ENCODE data around the gene C7orf25.

C7orf25 gene

GRCh38 chr7:42945821-42946626 is 34.2 kb upstream of the C7orf25 start:
- Histone ChIP-seq H3K36me3 (ENCODE audit: control insufficient read depth in 1 of 2, insufficient read depth in 2 of 2, low read length in 2 of 2) (no peaks in the 10 kb centered on the region), H3K27me3 (ENCODE audit: control insufficient read depth in 1 of 2, insufficient read depth in 2 of 2, low read length in 2 of 2) (no peaks in the 10 kb centered on the region), H3K9me3 (ENCODE audit: control insufficient read depth in 1 of 2, low read length in 2 of 2) (no peaks in the 10 kb centered on the region), H3K4me1 (ENCODE audit: control insufficient read depth in 1 of 2, insufficient read depth in 2 of 2, low read length in 2 of 2) (no peaks in the 10 kb centered on the region), H3K27ac (ENCODE audit: low read depth, low read length) (no peak overlapping the region), H3K4me3 (ENCODE audit: low read depth in 1 of 2, low read length in 2 of 2) (no peak overlapping the region), H3K9ac (ENCODE audit: low read depth in 1 of 2, low read length in 2 of 2) (no peak overlapping the region)

DNA sequence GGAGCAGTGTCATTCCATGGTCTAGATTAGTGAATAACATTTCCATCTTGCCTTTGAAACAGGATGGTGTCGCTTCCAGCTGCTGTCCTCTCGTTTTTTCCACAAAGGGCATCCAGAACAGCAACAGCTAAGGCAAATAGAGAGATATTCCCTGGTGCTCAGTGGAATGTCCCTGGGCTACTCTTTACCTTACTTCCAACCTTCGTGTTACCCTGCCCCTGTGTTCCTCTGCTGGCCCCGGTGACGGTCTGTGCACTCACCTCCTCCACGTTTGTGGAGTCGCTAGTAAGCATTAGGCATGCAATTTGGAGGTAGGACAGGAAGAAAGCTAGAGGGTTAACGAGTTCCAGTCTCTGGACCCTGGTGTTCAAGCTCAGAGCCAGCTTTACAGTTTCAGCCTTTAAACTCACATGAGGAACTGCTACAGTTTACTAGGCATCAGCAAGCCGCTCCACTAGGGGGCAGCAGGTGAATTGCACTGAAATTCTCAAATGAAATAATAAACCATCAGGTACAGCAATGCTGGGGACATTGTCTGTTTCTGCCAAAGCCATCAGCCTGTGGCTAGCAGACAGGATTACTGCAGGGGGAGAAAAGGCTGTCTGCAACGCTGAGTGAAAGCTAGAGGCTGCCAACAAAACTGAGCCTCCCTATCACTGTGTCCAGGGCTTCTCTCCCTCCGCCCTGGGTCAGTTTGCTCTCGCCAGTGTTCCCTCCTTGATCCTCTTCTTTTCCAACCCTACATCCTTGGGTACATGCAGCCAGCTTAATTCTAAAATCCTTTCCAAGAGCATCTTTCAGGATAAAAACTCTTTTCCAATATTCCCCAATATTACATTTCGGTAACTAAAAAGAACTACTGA is 29.3 kb upstream of the C7orf25 start:
- Histone ChIP-seq H3K4me3 (ENCODE audit: low read depth in 1 of 2, low read length in 2 of 2) (no peak overlapping the region), H3K27ac (ENCODE audit: low read depth, low read length) (no peak overlapping the region), H3K9ac (ENCODE audit: low read depth in 1 of 2, low read length in 2 of 2) (no peak overlapping the region), H3K27me3 (ENCODE audit: control insufficient read depth in 1 of 2, insufficient read depth in 2 of 2, low read length in 2 of 2) (no peaks in the 10 kb centered on the region), H3K9me3 (ENCODE audit: control insufficient read depth in 1 of 2, low read length in 2 of 2) (no peaks in the 10 kb centered on the region), H3K4me1 (ENCODE audit: control insufficient read depth in 1 of 2, insufficient read depth in 2 of 2, low read length in 2 of 2) (no peaks in the 10 kb centered on the region), H3K36me3 (ENCODE audit: control insufficient read depth in 1 of 2, insufficient read depth in 2 of 2, low read length in 2 of 2) (peaks cover 11 to 15% of the 10 kb centered on the region in 2 donors)

DNA sequence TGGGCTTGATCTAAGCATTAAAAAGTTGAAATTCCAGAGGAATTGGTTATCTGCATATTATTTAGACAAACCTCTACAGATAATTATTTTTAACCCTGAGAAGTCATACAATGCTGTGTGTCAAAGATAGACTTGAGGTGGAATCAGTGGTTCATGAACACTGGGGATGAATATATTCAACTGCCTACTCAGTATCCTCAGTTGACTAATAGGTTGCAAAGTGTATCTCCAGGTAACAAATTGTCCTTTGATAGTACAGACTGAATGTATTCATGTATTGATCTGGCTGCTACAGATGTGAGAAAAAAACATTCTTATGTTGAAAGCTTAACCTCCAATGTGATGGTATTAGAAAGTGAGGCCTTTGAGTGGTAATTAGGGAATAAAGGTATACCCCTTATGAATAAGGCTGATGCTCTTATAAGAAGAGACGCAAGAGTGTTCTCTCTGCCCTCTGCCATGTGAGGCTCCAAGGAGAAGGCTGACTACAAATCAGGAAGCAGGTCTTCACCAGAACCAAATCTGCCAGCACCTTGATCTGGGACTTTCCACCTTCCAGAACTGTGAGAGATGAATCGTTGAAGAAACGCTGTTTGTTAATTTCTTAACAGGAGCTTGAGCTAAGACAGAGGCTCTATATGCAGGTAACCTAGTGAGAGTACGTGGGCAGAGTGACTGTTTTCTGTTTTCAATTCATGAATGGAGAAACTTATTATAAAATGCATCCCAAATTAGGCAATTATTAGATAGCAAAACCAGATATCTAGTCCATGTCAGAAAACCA is 27.8 kb upstream of the C7orf25 start:
- H3K27ac ChIP-seq (ENCODE audit: low read depth, low read length), result no peak overlapping the region
- no peak overlapping the region for H3K9ac ChIP-seq (ENCODE audit: low read depth in 1 of 2, low read length in 2 of 2)
- H3K4me3 ChIP-seq (ENCODE audit: low read depth in 1 of 2, low read length in 2 of 2), result no peak overlapping the region
- H3K36me3 ChIP-seq (ENCODE audit: control insufficient read depth in 1 of 2, insufficient read depth in 2 of 2, low read length in 2 of 2), result peaks cover 25 to 29% of the 10 kb centered on the region in 2 donors
- no peaks in the 10 kb centered on the region for H3K9me3 ChIP-seq (ENCODE audit: control insufficient read depth in 1 of 2, low read length in 2 of 2)
- no peaks in the 10 kb centered on the region for H3K4me1 ChIP-seq (ENCODE audit: control insufficient read depth in 1 of 2, insufficient read depth in 2 of 2, low read length in 2 of 2)
- no peaks in the 10 kb centered on the region for H3K27me3 ChIP-seq (ENCODE audit: control insufficient read depth in 1 of 2, insufficient read depth in 2 of 2, low read length in 2 of 2)

GRCh38 chr7:42935861-42936260 is 24.0 kb upstream of the C7orf25 start:
- H3K36me3 ChIP-seq (ENCODE audit: control insufficient read depth in 1 of 2, insufficient read depth in 2 of 2, low read length in 2 of 2), result peaks cover 25 to 29% of the 10 kb centered on the region in 2 donors
- no peak overlapping the region for H3K27ac ChIP-seq (ENCODE audit: low read depth, low read length)
- H3K4me1 ChIP-seq (ENCODE audit: control insufficient read depth in 1 of 2, insufficient read depth in 2 of 2, low read length in 2 of 2), result peaks cover 12 to 15% of the 10 kb centered on the region in 2 donors
- H3K4me3 ChIP-seq (ENCODE audit: low read depth in 1 of 2, low read length in 2 of 2), result no peak overlapping the region
- no peak overlapping the region for H3K9ac ChIP-seq (ENCODE audit: low read depth in 1 of 2, low read length in 2 of 2)
- H3K9me3 ChIP-seq (ENCODE audit: control insufficient read depth in 1 of 2, low read length in 2 of 2), result no peaks in the 10 kb centered on the region
- no peaks in the 10 kb centered on the region for H3K27me3 ChIP-seq (ENCODE audit: control insufficient read depth in 1 of 2, insufficient read depth in 2 of 2, low read length in 2 of 2)

GRCh38 chr7:42934291-42934690 is 22.4 kb upstream of the C7orf25 start:
- Histone ChIP-seq H3K27ac (ENCODE audit: low read depth, low read length) (no peak overlapping the region), H3K9me3 (ENCODE audit: control insufficient read depth in 1 of 2, low read length in 2 of 2) (no peaks in the 10 kb centered on the region), H3K36me3 (ENCODE audit: control insufficient read depth in 1 of 2, insufficient read depth in 2 of 2, low read length in 2 of 2) (peaks cover 25 to 29% of the 10 kb centered on the region in 2 donors), H3K9ac (ENCODE audit: low read depth in 1 of 2, low read length in 2 of 2) (peak overlapping the region in 1 of 2 donors; percentile 2), H3K4me1 (ENCODE audit: control insufficient read depth in 1 of 2, insufficient read depth in 2 of 2, low read length in 2 of 2) (peaks cover 22 to 31% of the 10 kb centered on the region in 2 donors), H3K27me3 (ENCODE audit: control insufficient read depth in 1 of 2, insufficient read depth in 2 of 2, low read length in 2 of 2) (no peaks in the 10 kb centered on the region), H3K4me3 (ENCODE audit: low read depth in 1 of 2, low read length in 2 of 2) (no peak overlapping the region)

- Histone ChIP-seq H3K9ac (ENCODE audit: low read depth in 1 of 2, low read length in 2 of 2) (peak overlapping the region; percentile 81 to 98), H3K4me1 (ENCODE audit: control insufficient read depth in 1 of 2, insufficient read depth in 2 of 2, low read length in 2 of 2) (peaks cover 32 to 42% of the 10 kb centered on the region in 2 donors), H3K27ac (ENCODE audit: low read depth, low read length) (peak overlapping the region; percentile 50), H3K4me3 (ENCODE audit: low read depth in 1 of 2, low read length in 2 of 2) (peak overlapping the region; percentile 98 to 99), H3K27me3 (ENCODE audit: control insufficient read depth in 1 of 2, insufficient read depth in 2 of 2, low read length in 2 of 2) (no peaks in the 10 kb centered on the region), H3K36me3 (ENCODE audit: control insufficient read depth in 1 of 2, insufficient read depth in 2 of 2, low read length in 2 of 2) (peaks cover 19 to 26% of the 10 kb centered on the region in 2 donors), H3K9me3 (ENCODE audit: control insufficient read depth in 1 of 2, low read length in 2 of 2) (no peaks in the 10 kb centered on the region)
Measured at GRCh38 chr7:42932811-42933591, 21.1 kb upstream of the C7orf25 start.

GRCh38 chr7:42931834-42932651 is 20.2 kb upstream of the C7orf25 start, which contains the start of the genes MRPL32 and PSMA2:
Gene MRPL32, plus strand, starts transcription at chr7:42932376. Its CDS starts 11 bp downstream, at chr7:42932387.
Gene PSMA2, minus strand, starts transcription at chr7:42932174. Its CDS starts 16 bp downstream, at chr7:42932158.
- Histone ChIP-seq H3K4me3 (ENCODE audit: low read depth in 1 of 2, low read length in 2 of 2) (peak within 1 kb of the TSS; percentile 98 to 99), H3K27ac (ENCODE audit: low read depth, low read length) (peak within 1 kb of the TSS; percentile 54), H3K36me3 (ENCODE audit: control insufficient read depth in 1 of 2, insufficient read depth in 2 of 2, low read length in 2 of 2) (peaks cover 19% of the 10 kb centered on the region in 2 donors), H3K9me3 (ENCODE audit: control insufficient read depth in 1 of 2, low read length in 2 of 2) (no peaks in the 10 kb centered on the region), H3K27me3 (ENCODE audit: control insufficient read depth in 1 of 2, insufficient read depth in 2 of 2, low read length in 2 of 2) (no peaks in the 10 kb centered on the region), H3K9ac (ENCODE audit: low read depth in 1 of 2, low read length in 2 of 2) (peak within 1 kb of the TSS; percentile 98), H3K4me1 (ENCODE audit: control insufficient read depth in 1 of 2, insufficient read depth in 2 of 2, low read length in 2 of 2) (peaks cover 35 to 43% of the 10 kb centered on the region in 2 donors)

DNA sequence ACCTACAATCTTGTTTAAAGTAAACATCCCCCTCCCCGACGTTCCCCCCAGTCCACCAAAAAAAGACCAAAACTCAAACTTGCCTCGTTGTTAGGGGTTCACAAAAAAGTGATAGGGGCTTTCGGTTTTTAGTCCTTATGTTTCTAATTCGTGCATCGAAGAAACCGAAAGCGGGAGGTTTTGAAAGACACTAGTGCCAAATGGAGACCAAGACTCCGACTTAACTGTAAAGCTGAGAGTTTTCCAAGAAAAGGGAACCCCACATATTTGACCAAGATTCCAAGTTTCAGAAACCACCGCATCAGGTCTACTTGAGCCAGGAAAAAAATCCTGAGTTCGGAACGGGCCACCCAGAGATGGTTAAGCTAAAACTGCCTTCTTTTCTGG is 19.6 kb upstream of the C7orf25 start:
- no peaks in the 10 kb centered on the region for H3K27me3 ChIP-seq (ENCODE audit: control insufficient read depth in 1 of 2, insufficient read depth in 2 of 2, low read length in 2 of 2)
- H3K27ac ChIP-seq (ENCODE audit: low read depth, low read length), result peak overlapping the region; percentile 54
- peaks cover 35 to 43% of the 10 kb centered on the region in 2 donors for H3K4me1 ChIP-seq (ENCODE audit: control insufficient read depth in 1 of 2, insufficient read depth in 2 of 2, low read length in 2 of 2)

More for the DNA sequence above, 19.6 kb upstream of the C7orf25 start:
- peak overlapping the region; percentile 98 for H3K9ac ChIP-seq (ENCODE audit: low read depth in 1 of 2, low read length in 2 of 2)
- peaks cover 15 to 18% of the 10 kb centered on the region in 2 donors for H3K36me3 ChIP-seq (ENCODE audit: control insufficient read depth in 1 of 2, insufficient read depth in 2 of 2, low read length in 2 of 2)
- H3K9me3 ChIP-seq (ENCODE audit: control insufficient read depth in 1 of 2, low read length in 2 of 2), result no peaks in the 10 kb centered on the region
- peak overlapping the region; percentile 98 to 99 for H3K4me3 ChIP-seq (ENCODE audit: low read depth in 1 of 2, low read length in 2 of 2)

Measured in duodenal mucosa (tissue), 2 donors.